ENCODE data around the gene MCFD2.

The MCFD2 gene

DNA sequence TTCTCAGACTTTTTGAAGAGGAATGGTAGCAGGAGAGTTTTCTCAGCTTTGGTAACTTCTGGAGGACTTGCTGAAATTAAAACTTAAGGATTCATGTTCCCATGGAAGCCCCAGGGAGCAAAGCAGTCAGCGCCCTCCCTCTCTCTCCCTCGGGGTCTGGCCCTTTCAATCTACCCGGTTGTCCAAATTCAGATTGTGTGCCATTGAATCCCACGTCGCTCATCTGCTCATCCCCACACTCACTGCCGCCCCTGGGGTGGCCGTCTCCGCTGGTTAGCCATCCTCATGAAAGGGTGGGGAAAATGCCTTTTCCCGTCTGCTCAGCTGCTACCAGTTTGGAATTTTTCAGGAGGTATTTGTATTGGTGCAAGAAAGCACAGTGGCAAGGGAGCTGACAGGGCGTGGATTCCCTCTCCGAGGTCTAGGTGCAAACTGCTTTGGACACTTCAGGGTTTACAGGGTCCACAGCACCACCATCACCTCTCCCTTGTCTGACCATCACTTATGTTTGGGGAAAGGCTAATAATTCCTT lies 27.1 kb downstream of the MCFD2 start:
- TF ChIP-seq EZH2 (optimal IDR thresholded peaks at IDR 0.05; ENCODE audit: low read depth, low read length) (no peak), CTCF (IDR thresholded peaks at IDR 0.05; ENCODE audit: low read length) (no peak), EZH2phosphoT487 (IDR thresholded peaks at IDR 0.05; ENCODE audit: low read length) (no peak)
- Histone ChIP-seq H3K36me3 (replicated peaks; ENCODE audit: insufficient read depth, low read length) (no peaks in the 10 kb centered on the region), H3K4me3 (ENCODE audit: low read length) (no peak overlapping the region), H3F3A (ENCODE audit: insufficient read depth, low read length) (no peaks in the 10 kb centered on the region), H4K20me1 (ENCODE audit: insufficient read depth, low read length) (no peaks in the 10 kb centered on the region), H2AFZ (ENCODE audit: low read length) (no peak overlapping the region), H3K27ac (ENCODE audit: low read length) (no peak overlapping the region), H3K4me2 (ENCODE audit: low read depth, low read length) (no peak overlapping the region), H3K79me2 (ENCODE audit: low read length) (no peaks in the 10 kb centered on the region), H3K4me1 (ENCODE audit: low read length) (no peaks in the 10 kb centered on the region), H3K9ac (ENCODE audit: low read length) (no peak overlapping the region), H3K9me3 (replicated peaks; ENCODE audit: insufficient read depth, low read length) (no peaks in the 10 kb centered on the region), H3K9me2 (replicated peaks; ENCODE audit: insufficient read depth, low read length) (no peaks in the 10 kb centered on the region), H3K27me3 (replicated peaks; ENCODE audit: insufficient read depth, low read length) (peaks cover 53% of the 10 kb centered on the region)
- DNase-seq = no peak

DNA sequence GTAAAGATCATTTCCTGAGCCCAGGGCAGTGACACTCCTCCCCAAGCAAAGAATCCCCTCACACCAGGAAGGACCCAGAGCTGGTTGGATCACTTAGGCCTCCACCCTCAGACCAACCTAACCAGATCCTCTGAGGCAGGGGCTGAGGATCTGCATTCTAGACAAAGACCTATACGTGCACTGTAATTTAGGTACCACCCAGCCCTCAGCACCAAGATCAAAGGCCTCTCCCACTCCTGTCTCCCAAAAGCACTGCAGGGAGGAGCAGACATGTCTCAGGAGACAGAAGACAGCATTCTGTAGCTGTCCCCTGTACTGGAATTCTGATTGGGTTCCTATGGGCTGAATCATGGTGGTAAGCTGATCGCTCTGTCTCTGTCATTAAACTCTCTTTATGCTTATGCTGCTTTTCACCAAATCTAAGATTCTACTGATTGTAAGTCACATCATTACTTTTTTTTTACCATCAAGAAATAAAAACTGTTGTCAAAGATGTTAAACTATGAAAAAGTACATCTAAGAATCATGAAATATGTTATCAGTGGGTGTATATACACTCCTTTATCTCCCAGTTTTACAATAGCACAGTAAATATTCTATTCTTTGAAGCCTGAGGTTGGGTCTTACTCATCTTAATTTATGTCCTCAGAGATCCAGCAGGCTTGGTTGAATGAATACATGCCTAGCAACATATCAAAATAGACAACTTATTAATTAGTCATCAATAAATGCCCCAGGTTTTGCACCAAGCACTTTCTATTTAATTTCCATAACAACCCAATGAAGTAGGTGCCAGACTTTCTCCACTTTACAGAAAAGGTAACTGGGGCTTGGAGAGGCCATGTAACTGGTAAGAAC lies 28.3 kb downstream of the MCFD2 start:
- Histone ChIP-seq H3F3A (ENCODE audit: insufficient read depth, low read length) (no peaks in the 10 kb centered on the region), H3K27ac (ENCODE audit: low read length) (no peak overlapping the region), H2AFZ (ENCODE audit: low read length) (no peak overlapping the region), H3K4me3 (ENCODE audit: low read length) (no peak overlapping the region), H3K36me3 (replicated peaks; ENCODE audit: insufficient read depth, low read length) (no peaks in the 10 kb centered on the region), H3K9me2 (replicated peaks; ENCODE audit: insufficient read depth, low read length) (no peaks in the 10 kb centered on the region), H3K27me3 (replicated peaks; ENCODE audit: insufficient read depth, low read length) (peaks cover 65% of the 10 kb centered on the region), H3K79me2 (ENCODE audit: low read length) (no peaks in the 10 kb centered on the region), H3K9ac (ENCODE audit: low read length) (no peak overlapping the region), H3K9me3 (replicated peaks; ENCODE audit: insufficient read depth, low read length) (no peaks in the 10 kb centered on the region), H3K4me2 (ENCODE audit: low read depth, low read length) (no peak overlapping the region), H4K20me1 (ENCODE audit: insufficient read depth, low read length) (no peaks in the 10 kb centered on the region), H3K4me1 (ENCODE audit: low read length) (no peaks in the 10 kb centered on the region)
- no peak for DNase-seq
- TF ChIP-seq EZH2 (optimal IDR thresholded peaks at IDR 0.05; ENCODE audit: low read depth, low read length) (no peak), EZH2phosphoT487 (IDR thresholded peaks at IDR 0.05; ENCODE audit: low read length) (no peak)

DNA sequence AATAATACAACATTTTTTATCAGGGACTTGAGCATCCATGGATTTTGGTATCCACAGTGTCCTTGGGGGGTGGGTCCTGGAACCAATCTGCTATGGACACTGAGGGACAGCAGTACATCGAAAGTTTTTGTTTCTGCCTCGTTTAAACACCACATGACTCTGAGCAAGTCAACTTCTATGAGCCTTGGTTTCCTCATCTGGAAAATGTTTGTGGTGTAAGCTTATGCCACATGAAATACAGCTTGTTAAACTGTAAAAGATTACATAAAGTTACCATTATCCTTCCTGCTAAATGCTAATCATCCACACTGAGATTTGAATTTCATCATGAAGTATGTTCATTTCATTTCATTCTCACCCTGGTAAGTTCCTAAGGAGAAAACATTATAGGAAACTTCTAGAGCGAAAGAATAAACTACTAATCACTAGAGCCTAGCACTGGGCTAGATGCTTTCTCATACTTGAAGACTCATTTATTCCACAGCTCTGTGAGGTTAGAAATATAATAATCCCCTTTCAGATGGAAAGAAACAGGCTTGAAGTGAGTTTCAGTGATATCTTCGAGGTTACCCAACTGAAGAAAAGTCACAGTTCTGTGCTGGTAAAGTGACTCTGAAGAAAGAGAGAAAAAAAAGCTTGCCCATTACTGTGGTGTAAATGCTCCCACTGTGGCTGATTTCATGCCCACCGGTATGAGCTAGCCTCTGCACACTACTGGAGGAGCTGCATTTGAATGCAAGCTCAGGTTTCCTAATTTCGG lies 29.2 kb downstream of the MCFD2 start:
- H3K4me3 ChIP-seq (ENCODE audit: low read length) = no peak overlapping the region
- no peak overlapping the region for H3K27ac ChIP-seq (ENCODE audit: low read length)
- no peak for DNase-seq
- no peaks in the 10 kb centered on the region for H3K4me1 ChIP-seq (ENCODE audit: low read length)
- no peak overlapping the region for H2AFZ ChIP-seq (ENCODE audit: low read length)
- H3K9me3 ChIP-seq (replicated peaks; ENCODE audit: insufficient read depth, low read length) = no peaks in the 10 kb centered on the region
- H3K4me2 ChIP-seq (ENCODE audit: low read depth, low read length) = no peak overlapping the region
- H4K20me1 ChIP-seq (ENCODE audit: insufficient read depth, low read length) = no peaks in the 10 kb centered on the region
- H3K9me2 ChIP-seq (replicated peaks; ENCODE audit: insufficient read depth, low read length) = no peaks in the 10 kb centered on the region
- no peaks in the 10 kb centered on the region for H3F3A ChIP-seq (ENCODE audit: insufficient read depth, low read length)
- H3K79me2 ChIP-seq (ENCODE audit: low read length) = no peaks in the 10 kb centered on the region
- no peak overlapping the region for H3K9ac ChIP-seq (ENCODE audit: low read length)
- no peak for TF ChIP-seq CTCF (IDR thresholded peaks at IDR 0.05; ENCODE audit: low read length)
- no peak for TF ChIP-seq EZH2 (optimal IDR thresholded peaks at IDR 0.05; ENCODE audit: low read depth, low read length)
- no peak for TF ChIP-seq EZH2phosphoT487 (IDR thresholded peaks at IDR 0.05; ENCODE audit: low read length)
- no peaks in the 10 kb centered on the region for H3K36me3 ChIP-seq (replicated peaks; ENCODE audit: insufficient read depth, low read length)
- peaks cover 73% of the 10 kb centered on the region for H3K27me3 ChIP-seq (replicated peaks; ENCODE audit: insufficient read depth, low read length)

Measured in MM.1S (cell line).